SK-N-SH treated with all-trans-retinoic acid at 6 μM for 48 hours (cell line): ENCODE results near the gene CDS1.

Experiments used
- ARNTL ChIP-seq: fragments of 450-650 bp; formaldehyde crosslinking; IDR thresholded peaks from 2 replicates; pipeline ENCODE4 v1.5.0; 2020; ENCODE audit warnings: low read depth, mild to moderate bottlenecking, moderate library complexity, borderline replicate concordance
- BACH2 ChIP-seq: fragments of 250-450 bp; sonication (Bioruptor Pico); IDR thresholded peaks from 2 replicates; pipeline ENCODE4 v1.9.0; 2021; ENCODE audit warnings: mild to moderate bottlenecking, borderline replicate concordance
- ESRRG ChIP-seq: fragments of 250-450 bp; sonication (Bioruptor Pico); IDR thresholded peaks from 2 replicates; pipeline ENCODE4 v1.6.1; 2021; ENCODE audit warnings: mild to moderate bottlenecking
- GLIS3 ChIP-seq: fragments of 250-450 bp; sonication (Bioruptor Pico); IDR thresholded peaks from 2 replicates; pipeline ENCODE4 v1.5.0; 2020; ENCODE audit warnings: mild to moderate bottlenecking, moderate library complexity
- ISL1 ChIP-seq: fragments of 250-450 bp; sonication (Bioruptor Pico); IDR thresholded peaks from 2 replicates; pipeline ENCODE4 v2.1.2; 2022; ENCODE audit warnings: mild to moderate bottlenecking, moderate library complexity
- PATZ1 ChIP-seq: fragments of 250-450 bp; sonication (Bioruptor Pico); IDR thresholded peaks from 2 replicates; pipeline ENCODE4 v1.8.0; 2020; ENCODE audit warnings: mild to moderate bottlenecking, moderate library complexity, borderline replicate concordance
- PPARA ChIP-seq: fragments of 250-450 bp; sonication (Bioruptor Pico); IDR thresholded peaks from 2 replicates; pipeline ENCODE4 v1.5.0; 2020; ENCODE audit warnings: mild to moderate bottlenecking, borderline replicate concordance
- RARB ChIP-seq: fragments of 250-450 bp; sonication (Bioruptor Pico); IDR thresholded peaks from 2 replicates; pipeline ENCODE4 v1.8.0; 2021; ENCODE audit warnings: mild to moderate bottlenecking, moderate library complexity
- SNAI2 ChIP-seq: fragments of 250-450 bp; sonication (Bioruptor Pico); IDR thresholded peaks from 2 replicates; pipeline ENCODE4 v1.5.0; 2020; ENCODE audit warnings: mild to moderate bottlenecking, moderate library complexity
- TCF4 ChIP-seq: fragments of 250-450 bp; sonication (Bioruptor Pico); IDR thresholded peaks from 2 replicates; pipeline ENCODE4 v1.8.0; 2021; ENCODE audit warnings: mild to moderate bottlenecking, moderate library complexity, borderline replicate concordance
- ZC3H10 ChIP-seq: fragments of 250-450 bp; sonication (Bioruptor Pico); IDR thresholded peaks from 2 replicates; pipeline ENCODE4 v1.5.1; 2021; ENCODE audit warnings: mild to moderate bottlenecking, moderate library complexity
- ZFP3 ChIP-seq: fragments of 250-450 bp; sonication (Bioruptor Pico); IDR thresholded peaks from 2 replicates; pipeline ENCODE4 v1.5.0; 2020; ENCODE audit warnings: mild to moderate bottlenecking, moderate library complexity
- ZNF70 ChIP-seq: fragments of 450-650 bp; formaldehyde crosslinking; IDR thresholded peaks from 2 replicates; pipeline ENCODE4 v1.5.0; 2020; ENCODE audit warnings: mild to moderate bottlenecking, moderate library complexity
- TF ChIP-seq, protein P1 (sequence below): fragments of 250-450 bp; sonication (Bioruptor Pico); IDR thresholded peaks from 2 replicates; pipeline ENCODE4 v1.5.1; 2020; ENCODE audit warnings: low read depth, mild to moderate bottlenecking, moderate library complexity

- TF ChIP-seq, protein P1, sequence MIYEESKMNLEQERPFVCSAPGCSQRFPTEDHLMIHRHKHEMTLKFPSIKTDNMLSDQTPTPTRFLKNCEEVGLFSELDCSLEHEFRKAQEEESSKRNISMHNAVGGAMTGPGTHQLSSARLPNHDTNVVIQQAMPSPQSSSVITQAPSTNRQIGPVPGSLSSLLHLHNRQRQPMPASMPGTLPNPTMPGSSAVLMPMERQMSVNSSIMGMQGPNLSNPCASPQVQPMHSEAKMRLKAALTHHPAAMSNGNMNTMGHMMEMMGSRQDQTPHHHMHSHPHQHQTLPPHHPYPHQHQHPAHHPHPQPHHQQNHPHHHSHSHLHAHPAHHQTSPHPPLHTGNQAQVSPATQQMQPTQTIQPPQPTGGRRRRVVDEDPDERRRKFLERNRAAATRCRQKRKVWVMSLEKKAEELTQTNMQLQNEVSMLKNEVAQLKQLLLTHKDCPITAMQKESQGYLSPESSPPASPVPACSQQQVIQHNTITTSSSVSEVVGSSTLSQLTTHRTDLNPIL (CRISPR knock-in tag): no peak
- TF ChIP-seq PATZ1 (CRISPR knock-in tag): no peak
- no peak for TF ChIP-seq ZC3H10 (CRISPR knock-in tag)
- no peak for TF ChIP-seq RARB
- no peak for TF ChIP-seq SNAI2 (CRISPR knock-in tag)
- no peak for TF ChIP-seq ZFP3 (CRISPR knock-in tag)
- no peak for TF ChIP-seq ARNTL (CRISPR knock-in tag)
- TF ChIP-seq BACH2 (CRISPR knock-in tag): no peak
- TF ChIP-seq GLIS3: no peak
- no peak for TF ChIP-seq ESRRG
- no peak for TF ChIP-seq PPARA (CRISPR knock-in tag)
- TF ChIP-seq ZNF70: no peak
- no peak for TF ChIP-seq TCF4 (CRISPR knock-in tag)
- TF ChIP-seq ISL1: no peak
Measured at GRCh38 chr4:84585251-84585650, 2.3 kb downstream of the CDS1 start.
